G401 (cell line): Measurements from ENCODE around the gene RHOV. TPM values are rescaled to one million over a fixed set of nuclear protein-coding genes. Genes with fewer than 3 reads are reported as not detected.

ENCODE experiments used
- DNase-seq: peaks from one replicate; pipeline ENCODE4 v3.0.0-alpha.2; 2015; ENCODE audit warnings: low spot score
- in situ Hi-C: cut with HindIII; loops from 2 replicates; pipeline ENCODE4 v1.10.0; 2016; ENCODE audit warnings: low sequenced_read_pairs, mixed read lengths
- total RNA-seq: library from RNA; depleted of rRNA; stranded (reverse); fragments of >200 nt; shearing (Covaris generic); gene quantifications from 2 replicates; pipeline ENCODE4 v1.2.3, GENCODE V29; 2014

RHOV gene
- total RNA-seq, 1 experiment from 2014 or later: 0.24 TPM

GRCh38 chr15:40906091-40906990, 32.3 kb upstream of the RHOV start:
- DNase-seq: peak; percentile 69
- in situ Hi-C loops: loop anchor here (5.0 kb wide), 1 partner anchor 121 kb away; no protein-coding TSS in a partner anchor

DNA sequence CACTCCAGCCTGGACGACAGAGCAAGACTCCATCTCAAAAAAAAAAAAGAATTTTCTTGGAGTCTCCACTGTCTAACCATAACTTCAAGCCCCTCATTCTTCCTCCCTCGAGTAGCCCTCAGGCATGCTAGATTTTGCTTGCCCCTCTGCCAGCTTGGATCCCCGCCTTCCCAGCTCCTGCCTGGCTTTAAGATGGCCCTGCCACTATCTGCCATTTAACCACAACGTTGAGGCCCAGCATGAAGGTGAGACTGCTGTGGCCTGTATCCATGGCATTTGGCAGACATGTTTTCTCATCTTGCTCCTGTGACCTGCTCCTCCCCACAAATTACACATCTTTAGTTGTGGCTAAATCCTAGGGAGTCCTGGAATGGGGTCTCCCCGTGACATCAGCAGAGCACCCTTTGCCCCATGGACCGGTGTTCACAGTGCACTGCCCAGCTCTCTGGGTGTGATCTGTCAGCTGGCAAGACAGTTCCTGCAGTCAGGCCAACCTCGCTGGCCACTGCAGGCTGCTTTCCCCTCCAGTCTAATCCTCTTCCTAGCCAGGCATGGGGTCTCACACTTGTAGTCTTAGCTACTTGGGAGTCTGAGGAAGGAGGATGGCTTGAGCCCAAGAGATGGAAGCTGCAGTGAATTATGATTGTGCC, 30.6 kb upstream of the RHOV start:
- no peak for DNase-seq
- in situ Hi-C loops: loop anchor here (5.0 kb wide), 1 partner anchor 123 kb away; no protein-coding TSS in a partner anchor

- peak; percentile 79 for DNase-seq
- in situ Hi-C loops: no loop called here
Observed at GRCh38 chr15:40902605-40903561, 28.8 kb upstream of the RHOV start.

GRCh38 chr15:40901053-40901443, 27.0 kb upstream of the RHOV start:
- in situ Hi-C loops: no loop called here
- no peak for DNase-seq

DNA sequence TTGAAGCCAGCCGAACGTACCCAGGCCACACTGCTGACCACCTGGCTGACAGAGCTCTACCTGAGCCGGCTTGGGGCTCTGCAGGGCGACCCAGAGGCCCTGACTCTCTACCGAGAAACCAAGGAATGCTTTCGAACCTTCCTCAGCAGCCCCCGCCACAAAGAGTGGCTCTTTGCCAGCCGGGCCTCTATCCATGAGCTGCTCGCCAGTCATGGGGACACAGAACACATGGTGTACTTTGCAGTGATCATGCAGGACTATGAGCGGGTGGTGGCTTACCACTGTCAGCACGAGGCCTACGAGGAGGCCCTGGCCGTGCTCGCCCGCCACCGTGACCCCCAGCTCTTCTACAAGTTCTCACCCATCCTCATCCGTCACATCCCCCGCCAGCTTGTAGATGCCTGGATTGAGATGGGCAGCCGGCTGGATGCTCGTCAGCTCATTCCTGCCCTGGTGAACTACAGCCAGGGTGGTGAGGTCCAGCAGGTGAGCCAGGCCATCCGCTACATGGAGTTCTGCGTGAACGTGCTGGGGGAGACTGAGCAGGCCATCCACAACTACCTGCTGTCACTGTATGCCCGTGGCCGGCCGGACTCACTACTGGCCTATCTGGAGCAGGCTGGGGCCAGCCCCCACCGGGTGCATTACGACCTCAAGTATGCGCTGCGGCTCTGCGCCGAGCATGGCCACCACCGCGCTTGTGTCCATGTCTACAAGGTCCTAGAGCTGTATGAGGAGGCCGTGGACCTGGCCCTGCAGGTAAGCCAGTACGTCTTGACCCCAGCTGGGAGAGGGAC, 26.4 kb upstream of the RHOV start:
- DNase-seq: peak; percentile 82
- in situ Hi-C loops: no loop called here

GRCh38 chr15:40899536-40900207, 25.6 kb upstream of the RHOV start:
- no peak for DNase-seq
- in situ Hi-C loops: no loop called here

GRCh38 chr15:40894681-40895448, 20.8 kb upstream of the RHOV start:
- in situ Hi-C loops: no loop called here
- peak; percentile 37 for DNase-seq

DNA sequence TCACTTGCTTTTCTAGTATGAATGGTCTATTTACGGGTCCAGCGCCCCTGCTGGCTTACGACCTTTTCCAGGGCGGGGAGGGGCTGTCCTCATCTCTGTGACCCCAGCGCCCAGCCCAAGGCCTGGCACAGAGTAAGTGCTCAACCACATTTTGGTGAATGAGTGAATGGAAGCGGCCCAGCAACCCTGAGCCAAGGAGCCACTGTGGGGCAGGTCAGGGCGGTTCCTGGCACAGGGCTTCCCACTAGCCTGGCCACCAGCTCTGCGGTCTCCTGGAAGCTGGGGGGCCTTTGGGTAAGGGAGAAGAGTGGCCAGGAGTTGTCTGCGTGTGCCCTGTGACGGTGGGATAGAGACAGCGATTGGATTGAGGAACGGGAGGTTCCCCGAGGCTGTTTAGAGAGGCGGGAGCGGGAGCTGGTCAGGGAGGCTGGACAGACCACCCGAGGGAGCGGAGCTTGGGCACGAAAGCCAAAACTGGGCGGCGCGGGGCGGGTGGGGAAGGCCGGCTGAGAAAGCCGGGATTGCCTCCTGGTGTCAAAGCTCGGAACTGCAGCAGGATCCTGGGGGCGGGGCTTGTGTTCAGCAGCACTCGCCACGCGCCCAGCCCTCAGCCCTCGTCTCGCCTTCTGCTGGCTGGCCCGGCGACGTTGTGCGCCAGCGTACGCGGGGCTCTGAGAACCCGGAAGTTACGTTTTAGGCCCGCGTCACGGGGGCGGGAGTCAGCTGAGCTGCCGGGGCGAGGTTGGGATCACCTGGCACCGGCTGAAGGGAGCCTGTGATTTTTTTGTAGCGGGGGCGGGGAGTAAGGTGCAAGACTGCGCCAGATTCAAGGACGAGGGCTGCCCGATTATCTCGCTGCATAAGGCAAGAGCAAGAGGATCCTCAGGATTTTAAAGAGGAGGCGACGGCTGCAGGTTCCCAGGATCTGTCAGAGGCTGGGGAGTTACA, 20.0 kb upstream of the RHOV start, which contains the start of gene VPS18:
TSS of gene VPS18 (plus strand) at position 718 of the 948 bp plus-strand sequence. CDS start 319 bp downstream, outside the sequence.
- in situ Hi-C loops: no loop called here
- peak; percentile 99 for DNase-seq

DNA sequence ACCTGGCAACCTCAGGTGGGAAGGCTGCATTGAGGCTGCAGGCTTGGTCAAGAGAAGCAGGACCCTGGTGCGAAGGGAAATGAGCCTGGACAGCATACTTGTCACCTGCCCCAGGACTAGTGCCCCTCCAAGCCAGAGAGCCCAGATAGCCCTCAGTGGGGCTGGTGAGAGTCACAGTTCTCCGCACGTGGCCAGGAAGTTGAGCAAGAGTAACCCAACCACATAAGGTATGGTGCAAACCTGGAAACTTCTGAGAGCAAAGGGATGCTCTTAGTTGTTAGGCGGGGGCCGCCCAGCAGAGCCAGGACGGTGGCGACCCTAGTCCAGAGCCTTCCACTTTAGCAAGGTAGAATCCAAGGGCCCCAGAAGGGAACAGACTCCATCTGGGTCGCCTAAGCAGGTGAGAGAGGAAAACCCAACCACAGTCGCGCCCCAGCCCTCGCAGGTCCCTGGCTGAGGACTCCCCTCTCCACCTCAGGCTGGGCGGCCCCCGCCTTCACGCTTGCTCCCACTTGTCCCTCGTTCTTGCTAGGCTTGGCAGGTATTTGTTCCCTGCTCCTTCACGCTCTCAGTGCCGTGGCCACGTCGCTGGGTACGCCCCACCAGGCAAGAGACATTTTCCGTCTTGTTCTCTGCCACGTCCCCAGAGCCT, 19.1 kb upstream of the RHOV start:
- DNase-seq: no peak
- in situ Hi-C loops: no loop called here

GRCh38 chr15:40892447-40893012, 18.5 kb upstream of the RHOV start:
- DNase-seq: no peak
- in situ Hi-C loops: no loop called here

- peak; percentile 79 for DNase-seq
- in situ Hi-C loops: no loop called here
Observed at GRCh38 chr15:40891810-40892446, 17.9 kb upstream of the RHOV start.

DNA sequence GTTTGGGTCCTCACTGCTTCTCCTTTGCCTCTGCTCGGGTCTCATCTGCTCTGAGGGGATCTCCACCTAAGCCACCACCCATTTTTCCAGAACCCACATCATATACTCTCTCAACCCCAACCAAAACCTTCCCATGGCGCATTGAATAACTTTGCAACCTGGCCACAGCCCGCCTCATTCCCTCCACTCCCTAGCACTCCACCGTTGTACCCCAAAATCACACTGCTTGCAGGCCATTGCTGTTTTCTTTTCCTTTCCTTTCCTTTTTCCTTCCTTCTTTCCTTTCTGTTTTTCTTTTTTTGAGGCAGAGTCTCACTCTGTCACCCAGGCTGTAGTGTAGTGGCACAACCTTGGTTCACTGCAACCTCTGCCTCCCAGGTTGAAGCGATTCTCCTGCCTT, 17.1 kb upstream of the RHOV start:
- in situ Hi-C loops: no loop called here
- DNase-seq: no peak

DNA sequence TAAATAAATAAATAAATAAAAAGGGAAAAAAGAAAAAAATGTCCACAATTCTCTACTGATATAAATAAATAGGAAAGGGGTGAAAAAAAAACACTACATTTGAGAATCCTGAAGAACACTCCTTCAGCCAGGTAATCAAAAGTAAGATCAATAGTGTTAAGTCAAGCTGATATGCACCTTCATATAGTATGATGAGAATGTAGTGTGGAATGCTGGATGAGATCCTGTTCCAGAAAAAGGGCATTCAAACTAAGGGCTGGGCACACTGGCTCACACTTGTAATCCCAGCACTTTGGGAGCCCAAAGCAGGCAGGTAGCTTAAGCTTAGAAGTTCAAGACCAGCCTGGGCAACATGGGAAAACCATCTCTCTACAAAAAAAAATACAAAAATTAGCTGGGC, 15.1 kb upstream of the RHOV start:
- in situ Hi-C loops: no loop called here
- DNase-seq: no peak

DNA sequence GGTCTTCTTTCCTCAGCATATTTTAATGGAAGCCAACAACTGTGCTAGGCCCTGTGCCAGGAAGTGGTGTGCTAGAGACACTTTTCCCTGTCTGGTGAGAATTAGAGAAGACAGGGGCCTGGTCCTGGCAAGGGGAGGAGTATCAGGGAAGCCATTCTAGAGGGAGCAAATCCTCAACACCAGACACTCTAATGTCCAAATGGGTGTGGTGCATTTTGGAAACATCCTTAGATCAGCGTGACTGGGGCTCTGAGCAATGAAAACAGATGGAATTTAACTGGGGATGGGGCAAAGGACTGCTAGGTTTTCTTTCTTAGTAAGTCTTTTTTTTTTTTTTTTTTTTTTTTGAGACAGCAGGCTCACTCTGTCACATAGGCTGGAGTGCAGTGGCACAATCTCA, 12.6 kb upstream of the RHOV start:
- DNase-seq: no peak

DNA sequence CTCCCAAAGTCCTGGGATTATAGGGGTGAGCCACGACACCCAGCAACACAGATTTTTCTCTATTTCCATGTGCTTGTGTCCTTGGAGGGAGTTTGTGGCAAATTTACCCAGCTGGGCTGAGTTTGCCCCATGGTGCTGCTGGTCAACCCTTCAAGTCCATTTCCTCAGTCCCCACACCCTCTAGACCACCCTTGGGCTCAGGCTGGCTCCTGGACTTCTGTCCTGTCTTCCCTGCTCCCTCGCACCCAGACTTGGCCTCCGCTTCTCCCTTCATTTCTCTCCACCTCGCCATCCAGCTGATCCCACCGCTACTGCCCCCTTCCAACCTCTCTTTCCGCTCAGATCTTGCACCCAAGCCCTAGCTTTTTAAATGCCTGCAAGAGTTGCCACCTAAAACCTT, 7.3 kb upstream of the RHOV start:
- in situ Hi-C loops: no loop called here
- DNase-seq: no peak

More for the DNA sequence above, 12.6 kb upstream of the RHOV start:
- in situ Hi-C loops: no loop called here
